IMR-90 (cell line): ENCODE measurements around the gene GABRB1. TPM values are rescaled to one million over a fixed set of nuclear protein-coding genes. Genes with fewer than 3 reads are reported as not detected.

Experiments used
- ATAC-seq: fragments of 200-7000 bp; cut with Tn5 transposase; 2 replicates; pipeline ENCODE4 v1.9.1; 2020; ENCODE audit warnings: low read depth, mild to moderate bottlenecking, moderate library complexity
- BruUV-seq: library from RNA; stranded (reverse); fragments of 400-500 nt; replicated peaks from 2 replicates; lab custom pipeline; 2021; lab: Mats Ljungman, UMichigan
- CTCF ChIA-PET: fragments of 300-600 bp; formaldehyde crosslinking; extraction: SDS; loops from one replicate; lab custom pipeline; 2021; ENCODE audit warnings: antibody characterized with exemption; lab: Yijun Ruan, JAX
- POLR2A ChIA-PET: fragments of 300-600 bp; sonication (Branson Sonifier 250); formaldehyde crosslinking; loops from one replicate; lab custom pipeline; 2022; ENCODE audit warnings: antibody characterized with exemption; ENCODE audit not compliant: unreplicated experiment; lab: Charles Lee
- DNase-seq: peaks from one replicate; pipeline ENCODE4 v3.0.0; 2013
- H2AFZ ChIP-seq: replicated peaks from 2 replicates; pipeline ENCODE3; 2013; ENCODE audit warnings: low read length, mild to moderate bottlenecking; ENCODE audit not compliant: poor library complexity
- H2AK5ac ChIP-seq: 2 replicates; pipeline ENCODE4 v1.6.1; 2013; ENCODE audit warnings: low read depth, low read length, inconsistent platforms
- H2AK9ac ChIP-seq: replicated peaks from 2 replicates; pipeline ENCODE3; 2013; ENCODE audit warnings: mild to moderate bottlenecking, low read depth, low read length, moderate library complexity; ENCODE audit not compliant: poor library complexity
- H2BK120ac ChIP-seq: 2 replicates; pipeline ENCODE4 v1.6.1; 2013; ENCODE audit warnings: low read depth, low read length, inconsistent platforms
- H2BK15ac ChIP-seq: 3 replicates; pipeline ENCODE4 v1.6.1; 2013; ENCODE audit warnings: low read depth, low read length, inconsistent platforms
- H2BK20ac ChIP-seq: 2 replicates; pipeline ENCODE4 v1.6.1; 2013; ENCODE audit warnings: low read depth, mild to moderate bottlenecking, inconsistent platforms, low read length, moderate library complexity
- H2BK5ac ChIP-seq: 2 replicates; pipeline ENCODE4 v1.6.1; 2013; ENCODE audit warnings: mild to moderate bottlenecking, low read depth, low read length, inconsistent platforms; ENCODE audit not compliant: poor library complexity, severe bottlenecking
- H3K14ac ChIP-seq: replicated peaks from 2 replicates; pipeline ENCODE4 v1.6.1; 2013; ENCODE audit warnings: low read depth, low read length, inconsistent platforms
- H3K18ac ChIP-seq: 2 replicates; pipeline ENCODE4 v1.6.1; 2013; ENCODE audit warnings: low read depth, low read length, control low read depth
- H3K23ac ChIP-seq: 2 replicates; pipeline ENCODE4 v1.6.1; 2013; ENCODE audit warnings: low read depth, low read length, inconsistent platforms
- H3K27ac ChIP-seq: 2 replicates; pipeline ENCODE4 v1.5.1; 2013; ENCODE audit warnings: mild to moderate bottlenecking, control low read depth, low read length; ENCODE audit not compliant: insufficient read depth
- H3K27me3 ChIP-seq: 2 replicates; pipeline ENCODE4 v1.6.1; 2013; ENCODE audit warnings: low read length; ENCODE audit not compliant: control insufficient read depth, insufficient read depth
- H3K36me3 ChIP-seq: 2 replicates; pipeline ENCODE4 v1.6.1; 2013; ENCODE audit warnings: low read length, mixed read lengths; ENCODE audit not compliant: control insufficient read depth, insufficient read depth
- H3K4ac ChIP-seq: 2 replicates; pipeline ENCODE4 v1.6.1; 2013; ENCODE audit warnings: low read depth, low read length, inconsistent platforms
- H3K4me1 ChIP-seq: 2 replicates; pipeline ENCODE4 v1.6.1; 2013; ENCODE audit warnings: low read length, mixed read lengths; ENCODE audit not compliant: control insufficient read depth, insufficient read depth
- H3K4me2 ChIP-seq: 2 replicates; pipeline ENCODE4 v1.6.1; 2013; ENCODE audit warnings: low read depth, mild to moderate bottlenecking, control low read depth, low read length, moderate library complexity
- H3K4me3 ChIP-seq: 2 replicates; pipeline ENCODE4 v1.5.1; 2013; ENCODE audit warnings: low read depth, mild to moderate bottlenecking, control low read depth, low read length, moderate library complexity; ENCODE audit not compliant: insufficient read depth
- H3K56ac ChIP-seq: 2 replicates; pipeline ENCODE4 v1.6.1; 2013; ENCODE audit warnings: low read length, inconsistent platforms; ENCODE audit not compliant: insufficient read depth; ENCODE audit errors: extremely low read depth
- H3K79me1 ChIP-seq, 2 experiments: 2 replicates each; pipeline ENCODE4 v1.6.1; 2013; ENCODE audit warnings: low read length in 2 of 2, inconsistent platforms in 1 of 2, low read depth in 1 of 2
- H3K9ac ChIP-seq: 2 replicates; pipeline ENCODE4 v1.6.1; 2013; ENCODE audit warnings: low read depth, low read length, control low read depth
- H3K9me1 ChIP-seq: 2 replicates; pipeline ENCODE4 v1.6.1; 2013; ENCODE audit warnings: low read length, inconsistent platforms; ENCODE audit not compliant: insufficient read depth
- H3K9me3 ChIP-seq: 2 replicates; pipeline ENCODE4 v1.6.1; 2013; ENCODE audit warnings: low read length; ENCODE audit not compliant: control insufficient read depth, insufficient read depth
- H4K20me1 ChIP-seq: 2 replicates; pipeline ENCODE4 v1.6.1; 2013; ENCODE audit warnings: low read length, inconsistent platforms; ENCODE audit not compliant: insufficient read depth
- H4K5ac ChIP-seq: 2 replicates; pipeline ENCODE4 v1.6.1; 2013; ENCODE audit warnings: mild to moderate bottlenecking, low read depth, low read length, control low read depth
- H4K8ac ChIP-seq, 2 experiments: 2 replicates each; pipeline ENCODE4 v1.6.1; 2013; ENCODE audit warnings: low read depth in 2 of 2, low read length in 2 of 2, control low read depth in 1 of 2, inconsistent platforms in 1 of 2
- H4K91ac ChIP-seq: 2 replicates; pipeline ENCODE4 v1.6.1; 2013; ENCODE audit warnings: low read depth, low read length, inconsistent platforms; ENCODE audit not compliant: insufficient read depth
- CTCF ChIP-seq: conservative IDR thresholded peaks from 2 replicates; pipeline ENCODE4 v1.5.1; 2012; ENCODE audit warnings: mild to moderate bottlenecking, low read depth, low read length, improper control_type of control experiment
- ELK1 ChIP-seq: fragments of 150-350 bp; IDR thresholded peaks from 2 replicates; pipeline ENCODE4 v1.6.1; 2016; ENCODE audit warnings: low read depth, mild to moderate bottlenecking, low read length, moderate library complexity, borderline replicate concordance
- RAD21 ChIP-seq: IDR thresholded peaks from 2 replicates; pipeline ENCODE4 v1.6.1; 2012; ENCODE audit warnings: low read length, improper control_type of control experiment
- RCOR1 ChIP-seq: IDR thresholded peaks from 2 replicates; pipeline ENCODE4 v1.6.1; 2012; ENCODE audit warnings: mild to moderate bottlenecking, low read length, improper control_type of control experiment; ENCODE audit not compliant: insufficient replicate concordance
- RFX5 ChIP-seq: IDR thresholded peaks from 2 replicates; pipeline ENCODE4 v1.8.0; 2012; ENCODE audit warnings: low read depth, mild to moderate bottlenecking, low read length, moderate library complexity
- SMC3 ChIP-seq: fragments of 150-350 bp; IDR thresholded peaks from 2 replicates; pipeline ENCODE4 v1.6.1; 2016; ENCODE audit warnings: low read depth, mild to moderate bottlenecking, antibody characterized with exemption, low read length, moderate library complexity
- WGBS, 2 experiments: methylation state at CpG; one replicate each; pipeline versions ENCODE4 v1.1.5 to v1.1.7; 2013; ENCODE audit warnings: missing lambda C conversion rate in 2 of 2; ENCODE audit not compliant: insufficient read length in 1 of 2; ENCODE audit errors: extremely low coverage in 2 of 2; 5-methylcytosine and 5-hydroxymethylcytosine counted together
- dilution Hi-C: fragments of 300-500 bp; cut with HindIII; formaldehyde crosslinking; loops from one replicate; pipeline ENCODE4 v1.14.3; 2018; ENCODE audit warnings: low sequenced_read_pairs; ENCODE audit not compliant: unreplicated experiment
- in situ Hi-C: fragments of 300-500 bp; cut with MboI; formaldehyde crosslinking; loops from 3 replicates; pipeline ENCODE4 v1.14.3; 2019; ENCODE audit warnings: low sequenced_read_pairs, inconsistent platforms, mixed read lengths
- intact Hi-C: fragments of 100-400 bp; cut with micrococcal nuclease; formaldehyde crosslinking; loops from 2 replicates; pipeline ENCODE4 v1.10.0; 2022
- polyA plus RNA-seq, 3 experiments: library from polyadenylated mRNA; depleted of rRNA; stranded (reverse); fragments of >200 nt; gene quantifications; 2 replicates each; pipeline ENCODE4 v1.2.3, GENCODE V29; 2012; ENCODE audit warnings: low replicate concordance in 1 of 3
- total RNA-seq: library from RNA; depleted of rRNA; stranded (reverse); fragments of >200 nt; gene quantifications from 2 replicates; pipeline ENCODE4 v1.2.3, GENCODE V29; 2012

GABRB1 gene
- total and polyA plus RNA-seq, 2 of the 4 experiments (the other 2 are of a cell fraction) = 4.7 to 16.1 TPM

GRCh38 chr4:47383829-47384427 lies 352.6 kb downstream of the GABRB1 start:
- Histone ChIP-seq H3K23ac (no peak overlapping the region), H2BK20ac (no peak overlapping the region), H2AFZ (no peak overlapping the region), H3K9me3 (no peaks in the 10 kb centered on the region), H3K4me2 (no peak overlapping the region), H3K27ac (no peak overlapping the region), H2BK15ac (no peak overlapping the region), H4K20me1 (no peaks in the 10 kb centered on the region), H3K27me3 (no peaks in the 10 kb centered on the region), H3K4me1 (no peaks in the 10 kb centered on the region), H4K91ac (no peak overlapping the region), H4K5ac (no peak overlapping the region), H2AK5ac (no peak overlapping the region), H2BK5ac (no peak overlapping the region), H2BK120ac (no peak overlapping the region), H3K36me3 (no peaks in the 10 kb centered on the region), H4K8ac (no peak overlapping the region), H2AK9ac (no peak overlapping the region), H3K14ac (no peak overlapping the region), H3K4me3 (no peak overlapping the region), H3K4ac (no peak overlapping the region), H3K9me1 (no peaks in the 10 kb centered on the region), H3K9ac (no peak overlapping the region), H3K79me1 (no peaks in the 10 kb centered on the region), H3K18ac (no peak overlapping the region), H3K56ac (no peak overlapping the region)
- no TSS peak for BruUV-seq
- intact Hi-C loops = loop anchor here (1.0 to 10.0 kb wide), 6 partner anchors 181 to 540 kb away; partner anchors contain the start of gene GABRB1
- in situ Hi-C loops = loop anchor here (10.0 kb wide), 1 partner anchor 529 kb away; no protein-coding TSS in a partner anchor
- ChIA-PET CTCF (interaction anchor here (0.9 to 1.6 kb wide), 2 partner anchors 8 to 540 kb away, joined by 3 to 6 read pairs; no protein-coding TSS in a partner anchor), POLR2A (no interaction called here)
- WGBS, 2 experiments = no CpG with 5 or more reads among the region's 4 CpGs
- dilution Hi-C loops = no loop called here
- TF ChIP-seq ELK1 = no peak
- TF ChIP-seq RFX5 = no peak
- peak; percentile 79 for TF ChIP-seq CTCF
- TF ChIP-seq RAD21 = peak; percentile 84
- peak; percentile 67 for TF ChIP-seq SMC3
- no peak for TF ChIP-seq RCOR1
- DNase-seq (peak; percentile 64), ATAC-seq (peak; percentile 59; the same call in 1 of the 2 replicates)
